Stimulated activated CD8-positive, alpha-beta memory T cell treated with anti-CD3 and anti-CD28 coated beads, Interleukin-4, amount 100 ng/mL, for 48 hours (primary cell): ENCODE measurements around the gene ACAD9.
A peak's percentile ranks its signal among the peaks of the same experiment; 100 is the strongest.
"Not testable (repeated sequence)": the region's sequence is repeated elsewhere in the genome, so short reads cannot be mapped to it uniquely, and the experiment has no call there.

Source experiments
- DNase-seq: peaks from one replicate; pipeline ENCODE4 v3.0.0-alpha.2; 2020

Gene ACAD9

DNA sequence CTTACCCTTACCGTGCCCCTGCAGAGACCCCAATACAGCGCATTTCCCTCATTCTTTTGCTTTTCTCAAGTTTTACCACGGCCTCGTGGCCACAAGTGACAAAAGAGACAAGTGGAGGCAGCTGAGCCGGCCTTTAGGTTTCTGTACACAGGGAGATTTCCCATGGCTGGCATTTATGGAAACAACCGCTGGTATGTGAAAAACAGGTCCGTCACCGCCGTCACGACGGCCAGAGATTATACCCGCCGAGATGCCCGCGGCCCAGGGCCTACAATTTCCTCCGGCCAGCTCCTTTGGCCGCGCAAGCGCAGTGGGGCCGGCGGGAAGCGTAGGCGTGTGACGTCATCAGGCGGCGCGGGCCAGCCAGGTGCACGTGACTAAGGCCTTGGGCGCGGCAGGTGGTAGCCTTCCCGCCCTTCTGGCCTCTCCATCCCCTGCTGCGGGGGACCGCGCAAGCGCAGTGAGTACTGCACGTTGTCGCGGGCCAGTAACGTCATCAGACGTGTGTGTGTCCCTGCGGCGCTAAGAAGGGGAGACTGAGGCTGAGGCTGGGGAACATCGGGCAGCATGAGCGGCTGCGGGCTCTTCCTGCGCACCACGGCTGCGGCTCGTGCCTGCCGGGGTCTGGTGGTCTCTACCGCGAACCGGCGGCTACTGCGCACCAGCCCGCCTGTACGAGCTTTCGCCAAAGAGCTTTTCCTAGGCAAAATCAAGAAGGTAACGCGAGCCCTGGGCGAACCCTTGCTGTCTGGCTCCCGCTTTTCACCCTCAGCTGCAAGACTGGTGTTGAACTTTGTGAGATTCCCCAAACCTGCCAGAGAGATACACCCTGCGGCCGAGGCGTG, at the start of gene ACAD9:
ACAD9 (plus strand) TSS at position 496 of the 845 bp plus-strand sequence; CDS start at position 568, 72 bp downstream.
- peak; percentile 99 for DNase-seq

DNA sequence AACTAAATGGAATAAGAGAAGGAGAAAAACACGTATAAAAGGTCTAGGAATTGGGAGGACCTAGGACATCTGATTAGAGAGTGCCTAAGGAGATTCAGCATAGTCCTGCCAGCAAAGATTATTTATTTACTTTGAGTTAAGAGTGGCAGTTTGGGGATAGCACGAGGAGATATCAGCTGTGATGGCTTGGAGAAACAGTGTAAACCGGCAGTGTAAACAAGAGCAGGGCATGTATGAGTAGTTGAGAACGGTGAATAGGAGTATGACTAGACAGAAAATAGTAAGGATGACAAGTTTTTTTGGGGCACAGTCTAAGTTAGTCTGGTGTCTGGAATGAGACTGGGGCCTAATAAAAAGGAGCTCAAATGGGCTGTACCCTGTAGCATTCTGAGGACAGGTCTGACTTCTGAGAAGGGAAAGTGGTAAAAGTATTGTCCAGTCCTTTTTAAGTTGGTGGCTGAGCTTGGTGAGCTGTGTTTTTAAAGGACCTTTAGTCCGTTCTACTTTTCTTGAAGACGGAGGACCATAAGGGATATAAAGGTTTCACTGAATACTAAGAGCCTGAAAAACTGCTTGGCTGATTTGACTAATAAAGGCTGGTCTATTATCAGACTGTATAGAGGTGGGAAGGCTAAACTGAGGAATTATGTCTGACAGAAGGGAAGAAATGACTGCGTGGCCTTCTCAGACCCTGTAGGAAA, 49.3 kb upstream of the ACAD9 start:
- not testable (repeated sequence) for DNase-seq

DNA sequence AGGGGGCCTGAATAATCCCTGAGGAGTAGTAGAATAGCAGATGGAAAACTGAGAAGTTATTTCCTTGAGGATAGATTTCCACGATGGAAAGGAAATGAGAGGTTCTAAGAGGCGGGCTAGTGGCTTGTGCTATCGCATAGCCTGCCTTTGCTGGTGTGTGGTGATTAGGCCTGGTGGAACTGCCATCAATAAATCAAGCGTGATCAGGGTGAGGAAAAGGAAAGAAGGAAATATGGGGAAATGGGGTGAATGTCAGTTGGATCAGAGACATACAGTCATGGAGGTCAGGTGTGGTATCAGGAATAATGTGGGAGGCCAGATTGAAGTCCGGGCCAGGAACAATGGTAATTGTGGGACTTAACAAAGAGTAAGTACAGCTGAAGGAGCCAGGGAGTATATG, 48.7 kb upstream of the ACAD9 start:
- not testable (repeated sequence) for DNase-seq

- DNase-seq: not testable (repeated sequence)
Observed at GRCh38 chr3:128832979-128833378, 46.4 kb upstream of the ACAD9 start.

- DNase-seq: no peak
Observed at GRCh38 chr3:128835096-128835495, 44.3 kb upstream of the ACAD9 start.

- DNase-seq: no peak
Observed at GRCh38 chr3:128841926-128842920, 37.2 kb upstream of the ACAD9 start.

- no peak for DNase-seq
Observed at GRCh38 chr3:128844502-128844901, 34.9 kb upstream of the ACAD9 start.

DNA sequence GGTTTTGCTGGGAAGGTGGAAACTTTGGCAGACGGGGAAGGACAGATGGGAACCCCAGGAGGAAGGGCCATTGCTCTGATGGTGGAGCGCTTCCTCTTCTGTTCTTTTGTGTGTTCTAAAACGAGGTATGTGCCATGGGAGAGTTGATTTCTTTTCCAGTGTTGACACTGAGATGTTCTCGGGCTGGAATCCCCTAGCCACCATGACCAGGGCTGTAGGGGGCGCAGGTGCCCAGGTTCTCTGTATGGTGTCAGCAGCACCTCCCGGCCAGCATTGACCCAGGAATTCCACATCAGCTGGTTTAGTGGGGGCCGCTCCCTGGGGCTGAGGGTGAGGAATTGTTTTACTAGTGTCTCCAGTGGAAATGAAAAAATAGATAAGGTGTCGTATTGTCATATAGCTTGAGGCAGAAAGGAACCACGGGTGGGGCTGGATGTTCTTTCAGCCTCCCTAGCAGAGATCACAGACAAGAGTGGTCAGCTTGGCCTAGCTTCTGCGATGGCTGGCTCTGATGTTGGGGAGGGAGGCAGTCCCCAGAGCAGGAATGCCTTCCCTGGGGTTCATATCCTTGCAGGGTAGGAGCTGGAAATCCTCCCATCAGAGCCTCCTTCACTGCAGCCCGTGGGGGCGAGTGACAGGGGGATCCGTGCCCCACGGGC, 34.2 kb upstream of the ACAD9 start:
- no peak for DNase-seq

DNA sequence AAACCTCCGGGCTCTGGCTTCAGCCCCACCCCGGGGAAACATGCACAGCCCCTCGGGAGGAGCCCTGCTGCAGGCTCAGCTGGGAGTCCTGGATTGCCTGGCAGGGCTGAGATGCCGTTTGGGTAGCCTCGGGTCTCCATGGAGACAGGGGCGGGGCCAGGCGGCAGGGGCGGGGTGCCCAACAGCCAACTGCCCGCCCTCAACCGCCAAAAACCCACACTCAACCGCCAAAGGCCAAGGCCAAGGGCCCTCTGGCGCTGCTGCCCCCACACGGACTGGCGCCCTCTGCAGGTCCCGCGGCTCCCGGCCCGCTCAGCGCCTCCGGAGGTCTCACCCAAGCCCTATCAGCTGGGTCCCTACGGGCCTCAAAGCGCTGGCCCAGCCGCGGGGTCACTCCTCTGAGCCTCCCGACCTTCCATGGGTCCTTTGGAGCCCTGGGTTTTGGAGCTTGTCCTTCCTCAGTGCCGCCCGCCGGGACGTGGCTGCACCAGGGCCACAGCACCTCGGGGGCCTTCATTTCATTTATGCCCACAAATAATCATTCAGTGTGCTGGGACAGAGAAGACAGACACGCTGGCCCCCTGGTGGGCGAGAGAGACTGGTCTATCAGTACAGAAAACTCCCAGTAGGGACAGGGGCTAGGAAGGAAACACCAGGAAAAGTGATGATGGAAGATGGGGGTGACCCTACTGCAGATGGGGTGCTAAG, 33.5 kb upstream of the ACAD9 start:
- DNase-seq: peak; percentile 94

DNA sequence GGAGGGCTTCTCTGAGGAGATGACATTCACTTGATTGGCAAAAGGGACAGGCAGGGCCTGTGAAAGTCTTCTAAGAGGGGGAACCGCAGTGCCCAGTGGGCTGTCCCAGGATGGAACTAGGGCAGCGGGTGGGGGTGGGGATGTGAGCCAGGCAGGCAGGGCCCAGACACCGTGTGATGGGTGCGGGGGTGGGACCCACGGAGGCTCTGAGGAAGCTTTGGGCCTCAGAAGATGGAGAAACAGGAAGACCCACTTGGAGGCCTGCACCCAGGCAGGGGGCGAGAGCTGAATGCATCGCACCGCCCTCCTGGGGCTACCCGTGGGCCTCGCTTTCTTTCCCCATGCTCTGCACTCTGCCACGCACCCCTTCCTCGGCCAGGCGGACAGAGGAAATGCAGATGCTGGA, 32.9 kb upstream of the ACAD9 start:
- DNase-seq: peak; percentile 50

- no peak for DNase-seq
Observed at GRCh38 chr3:128847666-128848370, 31.6 kb upstream of the ACAD9 start.

- DNase-seq: no peak
Observed at GRCh38 chr3:128848936-128849335, 30.5 kb upstream of the ACAD9 start.

DNA sequence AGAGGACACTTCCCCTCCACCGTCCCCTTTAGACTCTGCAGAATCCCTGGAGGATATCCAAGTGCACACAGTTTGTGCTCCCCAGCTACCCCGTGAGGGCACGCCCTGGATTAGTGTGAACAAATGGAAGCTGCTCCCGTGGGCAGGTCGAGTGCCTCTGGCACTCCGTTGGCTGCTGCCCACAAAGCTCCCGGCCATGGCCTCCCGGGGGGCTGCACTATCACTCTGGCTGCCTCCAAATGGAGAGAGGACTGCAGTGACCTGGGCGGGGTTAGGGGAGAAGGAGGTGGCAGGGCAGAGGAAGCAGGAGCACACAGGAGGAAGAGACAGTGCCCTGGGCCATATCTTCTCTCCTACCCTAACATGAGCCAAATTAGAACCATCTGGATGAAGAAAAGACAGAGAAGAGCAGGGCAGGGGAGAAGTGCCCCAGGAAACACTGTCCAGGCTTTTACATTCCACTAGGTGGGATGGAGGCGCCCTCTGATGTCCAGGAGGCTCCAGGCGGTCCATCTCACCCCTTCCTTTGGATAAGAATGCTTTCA, 29.4 kb upstream of the ACAD9 start:
- DNase-seq: no peak

- DNase-seq: no peak
Observed at GRCh38 chr3:128850544-128850943, 28.9 kb upstream of the ACAD9 start.

DNA sequence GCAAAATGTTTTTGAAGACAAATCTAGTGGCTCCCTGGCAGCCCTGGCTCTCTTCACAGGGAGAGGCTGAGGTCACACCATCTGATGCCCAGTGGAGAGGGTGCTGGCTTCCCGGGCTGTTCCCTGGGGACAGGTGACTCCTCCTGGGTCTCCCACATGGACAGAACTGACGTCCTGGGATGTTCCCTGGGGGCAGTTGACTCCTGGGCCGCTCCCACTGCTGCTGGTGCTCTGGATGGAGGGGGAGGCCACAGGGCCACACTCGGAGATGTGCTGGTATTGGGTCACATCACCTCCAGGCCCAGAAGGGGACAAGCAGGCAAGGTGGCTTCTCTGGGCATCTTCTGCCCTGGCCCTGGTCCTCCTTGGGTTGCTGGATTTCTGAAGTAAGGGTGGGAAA, 27.8 kb upstream of the ACAD9 start:
- no peak for DNase-seq

GRCh38 chr3:128853826-128854225, 25.6 kb upstream of the ACAD9 start:
- no peak for DNase-seq

- no peak for DNase-seq
Observed at GRCh38 chr3:128854475-128854874, 24.9 kb upstream of the ACAD9 start.

GRCh38 chr3:128855569-128855968, 23.9 kb upstream of the ACAD9 start:
- DNase-seq: no peak

- DNase-seq: no peak
Observed at GRCh38 chr3:128858167-128858566, 21.3 kb upstream of the ACAD9 start.

DNA sequence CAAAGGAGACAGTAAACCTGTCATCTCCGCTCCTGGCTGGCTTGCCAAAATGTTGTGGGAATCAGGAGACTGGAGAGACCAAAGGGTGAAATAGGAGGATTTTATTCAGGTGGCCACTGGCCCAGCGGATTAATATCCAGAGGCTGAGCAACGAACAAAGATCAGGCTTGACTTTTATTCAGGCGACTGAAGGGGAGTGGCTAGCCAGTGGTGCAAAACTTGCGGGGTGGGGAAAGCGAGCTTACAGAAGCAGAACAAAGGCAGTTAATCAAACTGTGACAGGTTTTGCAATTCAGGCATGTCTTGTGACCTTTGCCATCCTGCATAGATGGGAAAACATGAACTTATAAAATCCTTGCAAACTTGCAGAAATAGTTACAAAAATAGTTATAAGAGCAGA, 19.8 kb upstream of the ACAD9 start:
- DNase-seq: no peak

DNA sequence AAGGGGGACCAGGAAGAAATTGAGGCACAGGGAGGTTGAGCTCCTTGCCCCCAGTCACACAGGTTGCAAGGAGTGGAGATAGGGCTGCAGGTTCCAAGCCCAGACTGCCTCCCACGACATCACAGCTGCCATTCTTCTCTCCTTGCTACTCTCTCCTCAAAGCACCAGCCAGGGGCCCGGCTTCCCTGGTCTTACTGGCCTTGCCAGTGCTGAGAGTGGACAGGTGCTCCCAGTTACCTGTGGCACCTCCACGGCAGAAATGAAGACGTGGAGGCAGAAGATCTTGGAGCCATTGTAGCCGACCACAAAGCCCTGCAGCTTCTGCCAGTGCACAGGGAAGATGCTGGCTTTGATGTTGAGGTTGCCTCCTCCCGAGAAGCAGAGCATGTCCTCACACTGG, 17.9 kb upstream of the ACAD9 start:
- DNase-seq: no peak
